Effector memory CD4-positive, alpha-beta T cell (primary cell): ENCODE data around the gene CNGB1.
"Not testable (repeated sequence)": the region's sequence is repeated elsewhere in the genome, so short reads cannot be mapped to it uniquely, and the experiment has no call there.

Source experiments
- DNase-seq, 3 donors: peaks; one replicate each; pipeline ENCODE4 v3.0.0-alpha.2; 2020
- H3K27ac ChIP-seq: 2 replicates; pipeline ENCODE4 v1.7.0; 2013; ENCODE audit warnings: mild to moderate bottlenecking, low read length, moderate library complexity; ENCODE audit not compliant: insufficient read depth, poor library complexity, severe bottlenecking
- H3K27me3 ChIP-seq: replicated peaks from 2 replicates; pipeline ENCODE4 v1.7.0; 2013; ENCODE audit warnings: mild to moderate bottlenecking, low read length; ENCODE audit not compliant: insufficient read depth, control insufficient read depth, poor library complexity, severe bottlenecking
- H3K36me3 ChIP-seq: 2 replicates; pipeline ENCODE4 v1.7.0; 2013; ENCODE audit warnings: mild to moderate bottlenecking, low read length, moderate library complexity; ENCODE audit not compliant: control insufficient read depth, insufficient read depth
- H3K4me1 ChIP-seq: 2 replicates; pipeline ENCODE4 v1.7.0; 2013; ENCODE audit warnings: low read length, mild to moderate bottlenecking; ENCODE audit not compliant: control insufficient read depth, insufficient read depth, poor library complexity, severe bottlenecking
- H3K4me3 ChIP-seq: 2 replicates; pipeline ENCODE4 v1.7.0; 2013; ENCODE audit warnings: low read length, low read depth, mild to moderate bottlenecking; ENCODE audit not compliant: insufficient read depth, poor library complexity, severe bottlenecking
- H3K9me3 ChIP-seq: 2 replicates; pipeline ENCODE4 v1.7.0; 2013; ENCODE audit warnings: mild to moderate bottlenecking, low read length, moderate library complexity; ENCODE audit not compliant: control insufficient read depth

CNGB1 gene

DNA sequence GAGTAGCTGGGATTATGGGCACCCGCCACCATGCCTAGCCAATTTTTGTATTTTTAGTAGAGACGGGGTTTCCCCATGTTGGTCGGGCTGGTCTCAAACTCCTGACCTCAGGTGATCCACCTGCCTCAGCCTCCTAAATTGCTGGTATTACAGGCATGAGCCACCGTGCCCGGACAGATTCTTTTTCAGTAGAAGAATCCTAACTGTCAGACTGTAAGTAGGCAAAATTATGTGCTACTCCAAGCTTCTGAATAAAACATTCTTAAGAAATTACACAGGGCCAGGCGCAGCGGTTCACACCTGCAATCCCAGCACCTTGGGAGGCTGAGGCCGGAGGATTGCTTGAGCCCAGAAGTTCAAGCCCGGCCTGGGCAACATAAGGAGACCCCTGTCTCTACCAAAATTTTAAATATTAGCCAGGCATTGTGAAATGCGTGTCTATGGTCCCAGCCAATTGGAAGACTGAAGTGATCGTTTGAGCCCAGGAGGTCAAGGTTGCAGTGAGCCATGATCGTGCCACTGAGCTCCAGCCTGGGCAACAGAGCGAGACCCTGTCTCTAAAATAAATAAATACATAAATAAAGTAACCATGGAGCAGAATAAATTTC lies 101.9 kb downstream of the CNGB1 start:
- Histone ChIP-seq H3K9me3 (no peaks in the 10 kb centered on the region), H3K4me1 (no peaks in the 10 kb centered on the region), H3K36me3 (no peaks in the 10 kb centered on the region), H3K4me3 (no peak overlapping the region), H3K27ac (no peak overlapping the region), H3K27me3 (no peaks in the 10 kb centered on the region)
- DNase-seq = no peak

DNA sequence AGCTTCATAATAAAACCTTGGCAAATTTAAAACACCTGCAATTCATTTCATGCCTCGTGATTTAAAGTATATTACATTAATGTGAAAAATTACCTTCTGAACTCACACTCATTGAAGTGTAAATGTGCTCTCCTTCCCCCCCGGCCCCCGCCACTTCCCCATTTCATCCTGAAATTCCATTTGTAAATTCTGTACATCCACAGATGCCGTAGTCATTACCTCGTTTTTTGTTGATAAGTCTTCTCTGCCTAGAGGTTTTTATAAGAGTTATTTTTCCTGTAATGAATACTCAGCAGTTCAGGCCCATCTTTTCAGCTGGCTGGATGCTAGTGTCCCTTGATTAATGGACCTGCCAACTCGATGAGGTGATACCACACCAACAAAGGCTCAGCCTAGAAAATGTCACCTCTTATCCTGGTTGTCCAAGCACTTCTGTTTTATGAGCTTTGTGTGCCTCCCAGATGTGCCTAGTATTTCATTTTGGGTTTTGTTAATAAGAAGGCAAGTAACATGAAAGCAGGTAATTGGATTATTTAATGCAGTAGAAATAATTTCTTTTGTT lies 103.8 kb downstream of the CNGB1 start:
- DNase-seq = no peak
- H3K9me3 ChIP-seq = no peaks in the 10 kb centered on the region
- H3K27ac ChIP-seq = no peak overlapping the region
- H3K27me3 ChIP-seq = no peaks in the 10 kb centered on the region
- no peak overlapping the region for H3K4me3 ChIP-seq
- no peaks in the 10 kb centered on the region for H3K4me1 ChIP-seq
- no peaks in the 10 kb centered on the region for H3K36me3 ChIP-seq

DNA sequence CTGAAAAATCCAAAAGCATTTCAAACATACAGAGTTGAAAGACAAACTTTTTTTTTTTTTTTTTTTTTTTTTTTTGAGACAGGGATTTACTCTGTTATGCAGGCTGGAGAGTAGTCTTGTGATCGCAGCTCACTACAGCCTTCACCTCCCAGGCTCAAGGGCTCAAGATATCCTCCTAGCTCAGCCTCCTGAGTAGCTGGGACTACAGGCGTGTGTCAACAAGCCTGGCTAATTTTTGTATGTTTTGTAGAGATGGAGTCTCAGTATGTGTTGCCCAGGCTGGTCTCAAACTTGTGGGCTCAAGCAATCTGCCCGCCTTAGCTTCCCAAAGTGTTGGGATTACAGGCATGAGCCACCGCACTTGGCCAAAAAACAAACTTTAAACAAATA lies 104.4 kb downstream of the CNGB1 start:
- H3K9me3 ChIP-seq = no peaks in the 10 kb centered on the region
- H3K4me1 ChIP-seq = no peaks in the 10 kb centered on the region
- no peaks in the 10 kb centered on the region for H3K27me3 ChIP-seq
- DNase-seq = no peak
- no peak overlapping the region for H3K27ac ChIP-seq
- no peaks in the 10 kb centered on the region for H3K36me3 ChIP-seq
- no peak overlapping the region for H3K4me3 ChIP-seq

DNA sequence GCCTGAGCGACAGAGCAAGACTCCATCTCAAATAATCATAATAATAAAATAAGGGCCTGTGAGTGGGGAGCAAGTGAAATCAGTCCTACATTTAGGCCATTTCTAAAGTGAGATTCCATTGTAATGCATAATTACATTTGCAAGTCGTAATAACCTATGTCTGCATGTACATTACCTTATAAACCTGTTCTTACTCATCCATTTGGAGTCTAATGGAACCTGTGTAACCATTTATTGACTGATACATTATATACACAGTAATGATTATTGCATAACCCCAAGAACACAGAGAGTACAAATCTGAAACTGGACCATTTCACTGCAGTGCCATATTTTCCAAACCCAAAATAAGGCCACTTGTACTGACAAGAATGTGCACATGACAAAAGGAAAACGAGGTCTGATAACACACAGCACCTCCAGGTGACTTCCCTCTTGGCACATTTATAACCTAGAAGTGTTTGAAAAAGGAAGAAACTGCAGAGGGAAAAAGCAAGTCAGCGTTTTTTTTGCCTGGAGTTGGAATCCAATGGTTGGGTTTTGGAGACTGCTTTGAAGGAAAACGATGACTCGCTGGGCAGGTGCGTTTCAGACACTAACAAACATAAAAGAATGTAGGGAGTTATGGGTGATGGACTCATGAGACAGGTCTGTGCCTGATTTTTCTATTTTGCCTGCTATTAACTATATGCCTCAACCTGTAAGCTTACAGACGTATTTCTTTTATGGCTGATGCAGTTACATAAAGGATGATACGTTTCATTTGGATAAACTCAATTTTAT lies 105.0 kb downstream of the CNGB1 start:
- no peak overlapping the region for H3K4me3 ChIP-seq
- no peaks in the 10 kb centered on the region for H3K4me1 ChIP-seq
- no peaks in the 10 kb centered on the region for H3K36me3 ChIP-seq
- H3K27me3 ChIP-seq = no peaks in the 10 kb centered on the region
- H3K27ac ChIP-seq = no peak overlapping the region
- DNase-seq = no peak
- H3K9me3 ChIP-seq = no peaks in the 10 kb centered on the region

DNA sequence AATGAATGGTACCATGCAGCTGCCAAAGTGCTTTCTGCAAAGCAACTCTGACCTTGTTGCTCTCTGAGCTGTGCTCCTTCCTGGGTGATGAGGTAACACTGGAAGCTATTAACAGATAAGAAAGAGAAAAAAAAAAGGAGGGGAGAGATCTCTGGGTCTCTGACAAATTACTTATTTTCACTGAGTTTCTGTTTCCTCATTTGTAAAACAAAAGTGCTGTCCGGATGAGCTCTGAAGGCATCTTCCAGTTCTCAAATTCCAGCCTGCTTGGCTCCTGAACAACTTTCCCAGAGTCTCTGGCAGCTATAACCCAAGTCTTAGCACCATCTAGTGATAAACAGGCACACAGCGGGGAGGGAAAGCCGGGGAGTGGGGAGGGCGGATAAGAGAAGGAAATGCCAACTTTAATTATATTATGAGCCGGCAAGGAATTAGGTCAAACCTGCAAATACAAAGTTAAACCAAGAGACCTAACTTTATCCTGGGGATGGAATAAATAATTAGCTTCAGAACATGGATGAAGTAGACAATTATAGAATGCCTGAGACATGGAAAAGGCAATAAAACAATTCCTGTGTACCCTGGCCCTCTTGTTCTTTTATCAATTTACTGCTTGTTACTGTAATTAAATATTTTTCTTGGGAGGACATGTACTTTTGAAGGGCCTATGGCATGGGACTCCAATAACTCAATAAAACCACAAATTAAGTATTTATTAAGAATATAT lies 107.3 kb downstream of the CNGB1 start:
- no peak for DNase-seq
- H3K9me3 ChIP-seq = no peaks in the 10 kb centered on the region
- no peaks in the 10 kb centered on the region for H3K36me3 ChIP-seq
- H3K27ac ChIP-seq = no peak overlapping the region
- no peak overlapping the region for H3K4me3 ChIP-seq
- H3K4me1 ChIP-seq = no peaks in the 10 kb centered on the region
- no peaks in the 10 kb centered on the region for H3K27me3 ChIP-seq

DNA sequence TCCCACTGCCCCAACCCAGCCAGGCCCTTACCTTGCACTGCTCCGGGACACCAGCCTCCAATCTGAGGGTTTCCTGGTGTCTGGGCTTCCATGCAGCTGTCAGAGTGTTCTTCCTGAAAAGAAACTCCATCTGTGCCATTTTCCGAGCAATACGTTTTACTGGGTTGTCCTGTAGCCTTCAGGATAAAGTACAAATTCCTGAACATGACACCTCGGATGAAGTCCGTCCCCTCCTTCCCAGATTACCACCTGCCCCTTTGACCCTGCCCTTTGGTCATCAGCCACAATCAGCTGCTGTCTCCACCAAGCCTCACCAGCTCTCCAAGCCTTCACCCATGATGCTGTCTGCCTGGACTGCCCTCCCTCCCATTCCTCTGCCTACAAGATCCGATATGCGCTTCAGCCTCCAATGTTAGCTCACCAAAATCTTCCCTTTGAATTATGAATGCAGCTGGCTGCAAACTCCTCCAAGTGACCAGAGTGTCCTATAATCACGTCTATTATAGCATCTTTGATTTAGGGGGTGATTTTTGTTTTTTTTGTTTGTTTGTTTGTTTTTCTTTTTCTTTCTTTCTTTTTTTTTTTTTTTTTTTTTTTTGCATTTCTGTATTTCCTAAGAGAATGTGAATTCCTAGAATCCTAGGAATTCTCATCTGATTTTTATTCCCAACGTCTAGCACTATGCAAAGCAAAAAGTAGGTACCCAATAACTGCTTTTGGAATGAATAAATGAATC lies 108.1 kb downstream of the CNGB1 start:
- no peaks in the 10 kb centered on the region for H3K27me3 ChIP-seq
- no peak overlapping the region for H3K27ac ChIP-seq
- H3K4me3 ChIP-seq = no peak overlapping the region
- H3K9me3 ChIP-seq = no peaks in the 10 kb centered on the region
- H3K4me1 ChIP-seq = no peaks in the 10 kb centered on the region
- H3K36me3 ChIP-seq = no peaks in the 10 kb centered on the region
- no peak for DNase-seq

DNA sequence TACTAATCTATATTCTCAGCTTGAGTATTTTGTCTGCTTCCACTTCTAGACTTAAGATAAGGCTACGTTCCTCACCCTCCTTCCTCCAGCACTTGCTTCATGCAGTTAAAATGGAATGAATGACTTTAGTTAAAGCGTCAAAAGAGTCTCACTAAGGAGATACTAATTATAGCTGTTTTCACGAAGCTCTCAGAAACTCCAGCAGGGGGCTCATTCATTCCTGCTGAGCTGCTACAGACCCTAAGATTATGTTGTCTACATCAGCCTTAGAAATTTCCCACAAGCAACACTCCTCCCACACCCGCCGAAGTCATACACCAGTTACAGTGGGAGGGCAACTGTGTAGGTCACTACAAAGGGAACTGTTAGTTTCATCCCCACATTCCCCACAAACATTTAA lies 111.6 kb downstream of the CNGB1 start:
- no peaks in the 10 kb centered on the region for H3K4me1 ChIP-seq
- no peak for DNase-seq
- H3K36me3 ChIP-seq = no peaks in the 10 kb centered on the region
- H3K27me3 ChIP-seq = no peaks in the 10 kb centered on the region
- H3K27ac ChIP-seq = no peak overlapping the region
- H3K4me3 ChIP-seq = no peak overlapping the region
- H3K9me3 ChIP-seq = no peaks in the 10 kb centered on the region

DNA sequence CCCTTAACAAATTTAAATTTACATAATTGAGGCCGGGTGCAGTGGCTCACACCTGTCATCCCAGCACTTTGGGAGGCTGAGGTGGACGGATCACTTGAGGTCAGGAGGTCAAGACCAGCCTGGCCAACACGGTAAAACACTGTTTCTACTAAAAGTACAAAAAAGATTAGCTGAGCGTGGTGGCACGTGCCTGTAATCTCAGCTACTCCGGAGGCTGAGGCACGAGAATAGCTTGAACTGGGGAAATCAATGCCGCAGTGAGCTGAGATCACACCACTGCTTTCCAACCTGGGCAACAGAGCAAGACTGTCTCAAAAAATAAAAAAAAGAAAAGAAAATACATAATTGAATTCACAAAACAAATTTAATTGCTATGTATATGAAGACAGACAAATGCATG lies 112.3 kb downstream of the CNGB1 start:
- H3K9me3 ChIP-seq = no peaks in the 10 kb centered on the region
- H3K4me1 ChIP-seq = no peaks in the 10 kb centered on the region
- H3K4me3 ChIP-seq = no peak overlapping the region
- no peaks in the 10 kb centered on the region for H3K36me3 ChIP-seq
- DNase-seq = no peak
- no peak overlapping the region for H3K27ac ChIP-seq
- no peaks in the 10 kb centered on the region for H3K27me3 ChIP-seq

DNA sequence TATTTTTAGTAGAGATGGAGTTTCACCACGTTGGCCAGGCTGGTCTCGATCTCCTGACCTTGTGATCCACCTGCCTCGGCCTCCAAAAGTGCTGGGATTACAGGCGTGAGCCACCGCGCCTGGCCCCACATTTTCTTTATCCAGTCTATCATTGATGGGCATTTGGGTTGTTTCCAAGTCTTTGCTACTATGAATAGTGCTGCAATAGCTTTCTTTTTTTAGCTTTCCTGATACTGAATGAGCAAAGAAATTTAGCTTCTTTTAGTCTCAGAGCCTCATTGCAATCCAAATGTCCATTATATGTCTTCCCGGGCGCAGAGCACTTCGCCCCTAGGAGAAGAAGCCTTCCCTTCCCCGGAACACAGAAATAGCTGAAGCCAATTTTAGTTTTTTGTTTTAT lies 112.9 kb downstream of the CNGB1 start:
- not testable (repeated sequence) for H3K36me3 ChIP-seq, H3K27ac ChIP-seq, DNase-seq, H3K4me3 ChIP-seq, H3K27me3 ChIP-seq, H3K9me3 ChIP-seq, H3K4me1 ChIP-seq
